Esophagus squamous epithelium (tissue), 5 donors: ENCODE results near the gene KAZN. TPM values are rescaled to one million over a fixed set of nuclear protein-coding genes. Genes with fewer than 3 reads are reported as not detected.

ENCODE experiments used
- DNase-seq: peaks from one replicate; lab custom pipeline; 2025; lab: John Stamatoyannopoulos, UW
- H3K27ac ChIP-seq, 4 donors: fragments of 200-600 bp; sonication (generic); one replicate each; pipeline ENCODE4 v1.5.1; 2016 to 2019; ENCODE audit warnings: mild to moderate bottlenecking in 1 of 4
- H3K27me3 ChIP-seq, 4 donors: fragments of 200-600 bp; sonication (generic); 1 replicate in 3 of 4; 2 replicates in 1 of 4; pipeline versions ENCODE4 v1.5.1 to v1.6.0; 2017 to 2021; ENCODE audit warnings: antibody characterized with exemption in 1 of 4
- H3K36me3 ChIP-seq, 3 donors: fragments of 200-600 bp; sonication (generic); one replicate each; pipeline ENCODE4 v1.5.1; 2016 to 2019
- H3K4me1 ChIP-seq, 3 donors: fragments of 200-600 bp; sonication (generic); one replicate each; pipeline ENCODE4 v1.5.1; 2017 to 2019
- H3K4me3 ChIP-seq, 4 donors: fragments of 200-600 bp; sonication (generic); 1 replicate in 3 of 4; 2 replicates in 1 of 4; pipeline ENCODE4 v1.5.1; 2016 to 2019; ENCODE audit warnings: mild to moderate bottlenecking in 2 of 4, moderate library complexity in 1 of 4
- H3K9me3 ChIP-seq, 3 donors: fragments of 200-600 bp; sonication (generic); one replicate each; pipeline ENCODE4 v1.5.1; 2016 to 2019
- POLR2A ChIP-seq, 4 donors: fragments of 450-650 bp; IDR thresholded peaks; one replicate each; pipeline ENCODE4 v1.6.1; 2017; ENCODE audit warnings: antibody characterized with exemption in 4 of 4, mild to moderate bottlenecking in 4 of 4, moderate library complexity in 3 of 4
- WGBS, 2 donors: methylation state at CpG; one replicate each; pipeline ENCODE4 v1.1.5; 2018; 5-methylcytosine and 5-hydroxymethylcytosine counted together
- intact Hi-C: fragments of 100-400 bp; cut with DNase I; formaldehyde crosslinking; loops from one replicate; pipeline ENCODE4 v1.15.0; 2022
- total RNA-seq, 4 donors: library from RNA; depleted of rRNA; stranded (reverse); fragments of >200 nt; gene quantifications; one replicate each; pipeline ENCODE4 v1.1.0, GENCODE V29; 2016
- TF ChIP-seq, protein P1 (sequence below), 6 experiments: fragments of 450-650 bp in 4 of 6; fragments of 200-600 bp in 2 of 6; sonication (generic) in 2 of 6; IDR thresholded peaks; one replicate each; pipeline ENCODE4 v1.5.1; 2016 to 2019; ENCODE audit warnings: antibody characterized with exemption in 6 of 6, mild to moderate bottlenecking in 4 of 6, moderate library complexity in 4 of 6
- donor health status: DM: yes; HTN: yes; CAD: no.

KAZN gene
- total RNA-seq, 4 donors from 2014 or later = 25.0 to 54.5 (median 30.8) TPM

GRCh38 chr1:15104768-15105167, 506.3 kb downstream of the KAZN start:
- Histone ChIP-seq H3K4me1 (peaks cover 0 to 7% (median 0%) of the 10 kb centered on the region in 3 donors), H3K27ac (no peak overlapping the region), H3K27me3 (peaks cover 0 to 28% (median 0%) of the 10 kb centered on the region in 4 donors), H3K4me3 (no peak overlapping the region), H3K36me3 (no peaks in the 10 kb centered on the region), H3K9me3 (peaks cover 0 to 10% (median 4%) of the 10 kb centered on the region in 3 donors)
- no peak for TF ChIP-seq POLR2A (IDR thresholded peaks at IDR 0.05)
- intact Hi-C loops = no loop called here
- DNase-seq = no peak

GRCh38 chr1:15106608-15107007, 508.1 kb downstream of the KAZN start:
- H3K4me1 ChIP-seq = no peaks in the 10 kb centered on the region
- H3K9me3 ChIP-seq = peaks cover 0 to 10% (median 4%) of the 10 kb centered on the region in 3 donors
- TF ChIP-seq POLR2A (IDR thresholded peaks at IDR 0.05) = no peak
- TF ChIP-seq, protein P1, sequence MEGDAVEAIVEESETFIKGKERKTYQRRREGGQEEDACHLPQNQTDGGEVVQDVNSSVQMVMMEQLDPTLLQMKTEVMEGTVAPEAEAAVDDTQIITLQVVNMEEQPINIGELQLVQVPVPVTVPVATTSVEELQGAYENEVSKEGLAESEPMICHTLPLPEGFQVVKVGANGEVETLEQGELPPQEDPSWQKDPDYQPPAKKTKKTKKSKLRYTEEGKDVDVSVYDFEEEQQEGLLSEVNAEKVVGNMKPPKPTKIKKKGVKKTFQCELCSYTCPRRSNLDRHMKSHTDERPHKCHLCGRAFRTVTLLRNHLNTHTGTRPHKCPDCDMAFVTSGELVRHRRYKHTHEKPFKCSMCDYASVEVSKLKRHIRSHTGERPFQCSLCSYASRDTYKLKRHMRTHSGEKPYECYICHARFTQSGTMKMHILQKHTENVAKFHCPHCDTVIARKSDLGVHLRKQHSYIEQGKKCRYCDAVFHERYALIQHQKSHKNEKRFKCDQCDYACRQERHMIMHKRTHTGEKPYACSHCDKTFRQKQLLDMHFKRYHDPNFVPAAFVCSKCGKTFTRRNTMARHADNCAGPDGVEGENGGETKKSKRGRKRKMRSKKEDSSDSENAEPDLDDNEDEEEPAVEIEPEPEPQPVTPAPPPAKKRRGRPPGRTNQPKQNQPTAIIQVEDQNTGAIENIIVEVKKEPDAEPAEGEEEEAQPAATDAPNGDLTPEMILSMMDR (IDR thresholded peaks at IDR 0.05) = no peak
- WGBS, 2 donors = 42 to 46% methylated on average over 6 to 7 of the region's 7 CpGs
- DNase-seq = no peak
- peaks cover 0 to 10% (median 0%) of the 10 kb centered on the region in 4 donors for H3K27me3 ChIP-seq
- intact Hi-C loops = no loop called here
- H3K27ac ChIP-seq = no peak overlapping the region
- H3K4me3 ChIP-seq = no peak overlapping the region
- H3K36me3 ChIP-seq = no peaks in the 10 kb centered on the region

DNA sequence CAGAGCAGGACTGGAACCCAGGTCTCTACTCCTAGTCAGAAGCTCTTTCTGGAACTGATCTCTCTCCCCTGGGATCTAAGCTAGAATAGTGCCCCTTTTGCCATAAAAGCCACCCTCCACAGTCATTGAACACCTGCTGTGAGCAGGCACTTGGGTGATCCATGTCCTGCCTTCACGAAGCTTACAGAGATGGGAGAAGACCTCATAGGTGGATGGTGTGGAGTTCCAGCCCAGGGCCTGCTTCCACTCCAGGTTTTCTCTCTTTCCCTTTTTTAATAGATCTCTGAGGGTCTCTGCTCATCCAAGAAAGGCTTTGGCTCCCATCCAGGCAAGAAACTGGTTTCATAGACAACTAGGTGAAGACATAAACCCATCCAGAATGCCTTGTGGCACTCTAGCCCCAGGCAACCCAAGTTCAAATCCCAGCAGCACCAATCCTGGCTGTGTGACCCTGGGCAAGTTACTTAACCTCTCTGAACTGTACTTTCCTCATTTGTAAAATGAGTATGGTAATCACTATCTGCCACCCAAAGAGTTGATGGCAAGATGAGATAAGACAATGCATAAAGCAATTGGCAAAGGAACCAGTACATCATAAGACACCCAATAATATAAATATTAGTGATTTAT, 508.7 kb downstream of the KAZN start:
- TF ChIP-seq, protein P1 (IDR thresholded peaks at IDR 0.05) = no peak
- TF ChIP-seq POLR2A (IDR thresholded peaks at IDR 0.05) = no peak
- Histone ChIP-seq H3K36me3 (no peaks in the 10 kb centered on the region), H3K4me3 (no peak overlapping the region), H3K4me1 (no peaks in the 10 kb centered on the region), H3K9me3 (peaks cover 0 to 10% (median 4%) of the 10 kb centered on the region in 3 donors), H3K27me3 (peaks cover 0 to 6% (median 0%) of the 10 kb centered on the region in 4 donors), H3K27ac (no peak overlapping the region)
- WGBS, 2 donors = 86 to 89% methylated on average over 1 of the region's 1 CpG
- intact Hi-C loops = no loop called here
- no peak for DNase-seq

DNA sequence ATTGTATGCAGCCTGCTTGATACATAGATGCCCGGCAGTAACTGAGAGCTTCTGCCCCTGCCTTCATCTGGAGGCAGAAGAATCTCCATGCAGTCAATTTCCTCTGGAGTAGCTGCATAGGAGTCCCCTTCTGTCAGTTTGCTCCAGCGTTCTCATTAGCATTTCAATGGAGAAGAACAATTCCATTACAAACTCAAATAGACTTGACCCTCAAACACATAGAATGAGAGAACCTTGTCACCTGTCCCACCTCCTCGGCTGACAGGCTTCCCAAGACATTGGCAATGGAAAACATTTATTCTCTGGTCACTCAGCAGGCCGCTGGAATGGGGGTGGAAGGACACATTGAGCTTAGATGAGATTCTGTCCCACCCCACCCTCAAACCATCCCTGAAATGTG, 509.4 kb downstream of the KAZN start:
- H3K4me3 ChIP-seq = no peak overlapping the region
- TF ChIP-seq, protein P1 (IDR thresholded peaks at IDR 0.05) = no peak
- TF ChIP-seq POLR2A (IDR thresholded peaks at IDR 0.05) = no peak
- H3K9me3 ChIP-seq = peaks cover 0 to 10% (median 4%) of the 10 kb centered on the region in 3 donors
- no peaks in the 10 kb centered on the region for H3K4me1 ChIP-seq
- intact Hi-C loops = no loop called here
- peaks cover 0 to 10% (median 0%) of the 10 kb centered on the region in 4 donors for H3K27me3 ChIP-seq
- DNase-seq = no peak
- 47 to 63% methylated on average over 3 to 4 of the region's 4 CpGs for WGBS, 2 donors
- no peak overlapping the region for H3K27ac ChIP-seq
- H3K36me3 ChIP-seq = no peaks in the 10 kb centered on the region

DNA sequence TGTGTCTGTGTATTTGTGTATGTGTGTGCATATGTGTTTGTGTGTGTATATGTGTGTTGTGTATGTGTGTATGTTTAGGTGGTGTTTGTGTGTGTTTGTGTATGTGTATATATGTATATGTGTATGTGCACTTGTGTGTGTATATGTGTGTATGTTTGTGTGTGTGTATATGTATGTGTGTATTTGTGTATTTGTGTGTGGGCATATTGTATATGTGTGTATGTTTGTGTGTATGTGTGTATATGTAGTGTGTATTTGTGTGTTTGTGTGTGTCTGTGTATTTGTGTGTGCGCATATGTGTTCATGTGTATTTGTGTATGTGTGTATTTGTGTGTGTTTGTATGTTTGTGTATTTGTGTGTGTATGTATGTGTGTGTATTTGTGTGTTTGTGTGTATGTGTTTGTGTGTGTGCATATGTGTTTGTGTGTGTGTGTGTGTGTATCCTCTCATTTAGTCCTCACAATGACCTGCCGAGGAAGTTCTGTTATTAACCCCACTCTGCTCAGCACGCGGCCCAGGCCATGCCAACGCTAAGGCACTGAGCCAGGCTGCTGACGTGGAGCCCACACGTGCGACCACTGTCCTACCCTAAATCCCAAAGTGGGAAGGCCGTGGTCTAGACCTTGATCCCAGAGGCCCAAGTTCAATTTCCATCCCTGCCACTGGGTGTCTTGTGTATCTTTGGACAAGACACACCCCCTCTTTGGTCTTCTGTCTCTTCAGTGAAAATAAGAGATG, 511.8 kb downstream of the KAZN start:
- H3K4me1 ChIP-seq = no peaks in the 10 kb centered on the region
- no peak overlapping the region for H3K27ac ChIP-seq
- no peak for TF ChIP-seq POLR2A (IDR thresholded peaks at IDR 0.05)
- TF ChIP-seq, protein P1 (IDR thresholded peaks at IDR 0.05) = no peak
- no peaks in the 10 kb centered on the region for H3K36me3 ChIP-seq
- H3K9me3 ChIP-seq = no peaks in the 10 kb centered on the region
- H3K4me3 ChIP-seq = no peak overlapping the region
- intact Hi-C loops = no loop called here
- WGBS, 2 donors = 95 to 97% methylated on average over 9 of the region's 9 CpGs
- DNase-seq = no peak
- peaks cover 0 to 10% (median 0%) of the 10 kb centered on the region in 4 donors for H3K27me3 ChIP-seq
